ENCODE measurements around the gene ZNF664. TPM values are rescaled to one million over a fixed set of nuclear protein-coding genes. Genes with fewer than 3 reads are reported as not detected.

The ZNF664 gene
- total and polyA plus RNA-seq, 2 of the 8 experiments (the other 6 are each of a cell fraction or from before 2014, with no cell fraction given): 22.8 to 51.4 TPM

DNA sequence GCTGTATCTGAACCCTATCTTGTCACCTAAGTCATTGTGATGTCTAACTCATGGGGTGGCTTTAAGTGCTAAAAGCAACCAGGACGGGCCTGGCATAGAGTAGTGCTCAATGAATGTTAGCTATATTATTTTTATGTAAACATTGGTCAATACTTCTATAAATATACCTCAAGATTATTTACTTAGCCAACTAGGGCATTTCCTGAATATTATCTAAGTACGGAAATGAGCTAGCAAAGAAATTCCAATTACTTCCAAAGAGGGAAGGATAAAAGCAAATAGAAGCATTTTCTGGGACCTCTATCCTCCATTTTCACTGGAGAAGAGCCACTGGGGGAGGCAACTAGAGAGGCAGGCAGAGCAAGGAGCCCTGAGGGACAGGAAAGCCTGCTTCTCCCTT is 21.0 kb upstream of the ZNF664 start:
- Histone ChIP-seq H2BK120ac (replicated peaks; ENCODE audit: low read depth, low read length) (no peak overlapping the region), H3K79me2 (ENCODE audit: control insufficient read depth in 1 of 2, insufficient read depth in 2 of 2, low read length in 2 of 2) (no peaks in the 10 kb centered on the region), H4K8ac (ENCODE audit: extremely low read depth, insufficient read depth, low read length) (no peak overlapping the region), H3K79me1 (ENCODE audit: low read depth, low read length) (no peaks in the 10 kb centered on the region), H2BK12ac (ENCODE audit: low read depth, low read length) (no peak overlapping the region), H2BK20ac (ENCODE audit: low read length) (no peak overlapping the region), H4K91ac (replicated peaks; ENCODE audit: insufficient read length, low read length) (no peak overlapping the region), H3K4me2 (ENCODE audit: insufficient read depth in 1 of 2, low read depth in 2 of 2, low read length in 2 of 2) (no peak overlapping the region), H3K4ac (replicated peaks; ENCODE audit: insufficient read length, low read depth, low read length) (no peak overlapping the region), H3K56ac (replicated peaks; ENCODE audit: insufficient read length, low read depth, low read length) (no peak overlapping the region), H3K4me1 (replicated peaks in 1 of 4; ENCODE audit: control insufficient read depth in 3 of 4, insufficient read depth in 4 of 4, low read length in 3 of 4) (no peaks in the 10 kb centered on the region), H3K27me3 (replicated peaks in 1 of 4; ENCODE audit: control insufficient read depth in 3 of 4, extremely low read depth in 1 of 4, insufficient read depth in 3 of 4, low read length in 3 of 4) (peaks cover 0 to 18% (median 2%) of the 10 kb centered on the region in 4 experiments; a peak in 5 of 7 replicates), H2AFZ (ENCODE audit: low read length) (no peak overlapping the region), H2BK15ac (ENCODE audit: low read length) (no peak overlapping the region), H4K5ac (ENCODE audit: insufficient read length, low read depth, low read length) (no peak overlapping the region), H3K9me3 (ENCODE audit: insufficient read depth in 2 of 2, low read depth in 1 of 2, low read length in 1 of 2) (no peaks in the 10 kb centered on the region; a peak in 1 of 4 replicates), H3K18ac (ENCODE audit: extremely low read depth, low read length) (no peak overlapping the region), H3K27ac (ENCODE audit: low read depth, low read length) (no peak overlapping the region), H3K23me2 (ENCODE audit: low read depth, low read length) (no peaks in the 10 kb centered on the region), H4K20me1 (replicated peaks in 1 of 2; ENCODE audit: control insufficient read depth in 1 of 2, insufficient read depth in 2 of 2, low read length in 2 of 2) (peaks cover 0 to 6% of the 10 kb centered on the region in 2 experiments), H3K9ac (replicated peaks in 1 of 4; ENCODE audit: extremely low read depth in 1 of 4, low read depth in 3 of 4, low read length in 3 of 4) (no peak overlapping the region), H3K4me3 (ENCODE audit: extremely low read depth in 1 of 4, insufficient read depth in 2 of 4, low read depth in 3 of 4, low read length in 4 of 4) (no peak overlapping the region), H2BK5ac (ENCODE audit: low read depth, low read length) (no peak overlapping the region), H3K36me3 (ENCODE audit: control insufficient read depth in 2 of 4, insufficient read depth in 4 of 4, low read length in 3 of 4) (no peaks in the 10 kb centered on the region), H3K14ac (ENCODE audit: insufficient read length) (no peak overlapping the region), H3K23ac (ENCODE audit: insufficient read length) (no peak overlapping the region), H2AK5ac (ENCODE audit: low read depth, low read length) (no peak overlapping the region)
- TF ChIP-seq USF2 (IDR thresholded peaks at IDR 0.05; ENCODE audit: low read length) (no peak), CEBPB (IDR thresholded peaks at IDR 0.05; ENCODE audit: low read depth, low read length) (no peak), SUZ12 (IDR thresholded peaks at IDR 0.05; ENCODE audit: low read length) (no peak), ZNF274 (IDR thresholded peaks at IDR 0.05; ENCODE audit: borderline replicate concordance, extremely low read depth, low read length) (no peak), CREB1 (IDR thresholded peaks at IDR 0.05) (no peak), POLR2AphosphoS5 (IDR thresholded peaks at IDR 0.05; ENCODE audit: low read depth, low read length) (no peak), SIRT6 (IDR thresholded peaks at IDR 0.05; ENCODE audit: low read length) (no peak), BCL11A (IDR thresholded peaks at IDR 0.05; ENCODE audit: low read depth in 2 of 2, low read length in 2 of 2) (no peak), CTBP2 (IDR thresholded peaks at IDR 0.05; ENCODE audit: borderline replicate concordance, insufficient read depth, insufficient read length, low read length) (no peak), RXRA (IDR thresholded peaks at IDR 0.05; ENCODE audit: insufficient read depth, low read depth, low read length) (no peak), TAF7 (optimal IDR thresholded peaks at IDR 0.05; ENCODE audit: borderline replicate concordance, low read depth, low read length) (no peak), RAD21 (IDR thresholded peaks at IDR 0.05 in 1 of 2, conservative IDR thresholded peaks at IDR 0.05 in 1 of 2; ENCODE audit: low read depth in 2 of 2, low read length in 2 of 2) (no peak)
- WGBS, 2 experiments (ENCODE audit: extremely low coverage in 1 of 2, insufficient coverage in 1 of 2, insufficient read length in 1 of 2, insufficient replicate concordance in 2 of 2, low coverage in 1 of 2, low lambda C conversion rate in 2 of 2, missing lambda C conversion rate in 1 of 2): 88% methylated on average over 2 of the region's 2 CpGs; no CpG with 5 or more reads in 1 of the 2 experiments
- no peak for DNase-seq (ENCODE audit: low read depth in 1 of 2, low spot score in 2 of 2)
- CTCF ChIA-PET (ENCODE audit: partially characterized antibody): interaction anchor here (1.3 to 2.3 kb wide), 4 partner anchors 13 to 43 kb away, joined by 3 to 9 read pairs (median 3); no protein-coding TSS in a partner anchor
- FAIRE-seq: no peak
- POLR2A ChIA-PET (ENCODE audit: partially characterized antibody): no interaction called here
